BLaER1 treated with 17β-estradiol and CSF1 and Interleukin-3, amounts not matched to agents 10 nM and 100 nM (cell line): ENCODE data around the gene S100Z.
A peak's percentile ranks its signal among the peaks of the same experiment; 100 is the strongest.
"Not testable (repeated sequence)": the region's sequence is repeated elsewhere in the genome, so short reads cannot be mapped to it uniquely, and the experiment has no call there.

Source experiments
- H3K27ac ChIP-seq, 11 experiments: shearing (Covaris generic); formaldehyde crosslinking; 2 replicates each; pipeline ENCODE4 v1.8.1; 2022
- H3K27me3 ChIP-seq, 11 experiments: shearing (Covaris generic); formaldehyde crosslinking; 2 replicates each; pipeline ENCODE4 v1.8.1; 2022
- H3K36me3 ChIP-seq, 11 experiments: shearing (Covaris generic); formaldehyde crosslinking; 2 replicates each; pipeline ENCODE4 v1.8.1; 2022
- H3K4me1 ChIP-seq, 10 experiments: shearing (Covaris generic); formaldehyde crosslinking; 2 replicates each; pipeline ENCODE4 v1.8.1; 2022
- H3K4me2 ChIP-seq, 11 experiments: shearing (Covaris generic); formaldehyde crosslinking; 2 replicates each; pipeline ENCODE4 v1.8.1; 2022
- H3K4me3 ChIP-seq, 10 experiments: shearing (Covaris generic); formaldehyde crosslinking; 2 replicates each; pipeline ENCODE4 v1.8.1; 2022
- H3K9ac ChIP-seq, 11 experiments: shearing (Covaris generic); formaldehyde crosslinking; 2 replicates each; pipeline ENCODE4 v1.8.1; 2022
- H3K9me3 ChIP-seq, 11 experiments: shearing (Covaris generic); formaldehyde crosslinking; replicated peaks in 1 of 11; 2 replicates each; pipeline ENCODE4 v1.8.1; 2022
- H4K20me1 ChIP-seq, 11 experiments: shearing (Covaris generic); formaldehyde crosslinking; 2 replicates each; pipeline ENCODE4 v1.8.1; 2022
- Cebpa-rat ChIP-seq, 11 experiments: shearing (Covaris generic); IDR thresholded peaks; 2 replicates each; pipeline ENCODE4 v1.8.1; 2022

S100Z gene

DNA sequence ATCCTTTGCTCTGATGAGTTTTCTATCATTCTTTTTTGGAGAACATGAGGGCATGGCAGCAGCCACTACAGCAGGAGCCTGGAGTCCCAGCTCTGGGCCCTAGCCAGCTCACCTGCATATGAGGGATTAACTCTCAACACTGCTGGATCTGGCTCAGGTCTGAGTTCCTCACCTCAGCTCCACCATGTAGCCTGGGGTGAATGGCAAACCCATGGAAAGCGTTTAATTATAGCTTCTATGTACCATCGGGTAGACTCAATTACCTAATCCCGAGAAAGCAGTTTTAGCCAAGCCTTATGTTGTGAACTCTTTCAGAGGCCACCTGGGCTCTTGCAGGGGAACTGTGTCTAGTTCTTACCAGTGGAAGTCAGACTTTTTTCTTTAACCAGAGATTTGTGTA lies 3.9 kb upstream of the S100Z start:
- Histone ChIP-seq H3K4me2 (no peak overlapping the region), H3K36me3 (no peaks in the 10 kb centered on the region), H3K4me3 (no peak overlapping the region), H3K27ac (no peak overlapping the region), H3K27me3 (no peaks in the 10 kb centered on the region), H4K20me1 (no peaks in the 10 kb centered on the region), H3K4me1 (peaks cover 0 to 18% (median 5%) of the 10 kb centered on the region in 10 experiments; a peak in 16 of 20 replicates), H3K9me3 (no peaks in the 10 kb centered on the region), H3K9ac (no peak overlapping the region)
- TF ChIP-seq Cebpa-rat (IDR thresholded peaks at IDR 0.05): no peak

DNA sequence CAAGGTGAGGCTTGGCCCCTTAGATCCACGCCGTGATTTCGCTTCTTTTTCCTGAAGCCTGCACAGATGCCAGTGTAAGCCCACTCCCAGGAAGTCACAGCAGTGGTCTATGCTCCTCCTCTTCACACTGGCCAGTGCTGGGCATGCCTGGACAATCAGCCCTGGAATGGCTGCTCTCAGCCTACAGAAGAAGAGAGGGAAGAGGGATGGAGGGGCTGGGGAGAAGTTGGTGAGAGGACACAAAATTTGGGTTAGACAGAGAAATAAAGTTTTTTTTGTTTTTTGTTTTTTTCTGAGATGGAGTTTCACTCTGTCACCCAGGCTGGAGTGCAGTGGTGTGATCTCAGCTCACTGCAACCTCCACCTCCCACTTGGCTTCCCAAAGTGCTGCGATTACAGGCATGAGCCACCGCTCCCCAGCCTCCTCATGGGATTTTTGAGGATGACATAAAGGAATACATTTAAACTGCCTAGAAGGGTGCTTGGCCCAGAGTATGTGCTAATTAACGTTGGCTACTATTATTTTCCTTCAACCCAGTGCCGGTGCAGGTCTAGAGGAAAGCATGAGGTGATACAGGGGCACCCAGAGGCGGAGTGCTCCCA lies 830 bp downstream of the S100Z start:
- Histone ChIP-seq H4K20me1 (no peaks in the 10 kb centered on the region), H3K4me3 (no peak overlapping the region), H3K9ac (peak overlapping the region in 1 of 11 experiments; percentile 57; a peak in 1 of 22 replicates), H3K27ac (peak overlapping the region in 7 of 11 experiments; percentile 51 to 76 (median 68); a peak in 13 of 22 replicates), H3K36me3 (peaks cover 0 to 14% (median 0%) of the 10 kb centered on the region in 11 experiments; a peak in 2 of 22 replicates), H3K4me2 (peak overlapping the region in 10 of 11 experiments; percentile 51 to 90 (median 70); a peak in 16 of 22 replicates), H3K9me3 (peaks cover 14 to 27% (median 22%) of the 10 kb centered on the region in 11 experiments; a peak in 21 of 22 replicates), H3K4me1 (peaks cover 24 to 62% (median 48%) of the 10 kb centered on the region in 10 experiments), H3K27me3 (no peaks in the 10 kb centered on the region)
- TF ChIP-seq Cebpa-rat (IDR thresholded peaks at IDR 0.05): no peak

DNA sequence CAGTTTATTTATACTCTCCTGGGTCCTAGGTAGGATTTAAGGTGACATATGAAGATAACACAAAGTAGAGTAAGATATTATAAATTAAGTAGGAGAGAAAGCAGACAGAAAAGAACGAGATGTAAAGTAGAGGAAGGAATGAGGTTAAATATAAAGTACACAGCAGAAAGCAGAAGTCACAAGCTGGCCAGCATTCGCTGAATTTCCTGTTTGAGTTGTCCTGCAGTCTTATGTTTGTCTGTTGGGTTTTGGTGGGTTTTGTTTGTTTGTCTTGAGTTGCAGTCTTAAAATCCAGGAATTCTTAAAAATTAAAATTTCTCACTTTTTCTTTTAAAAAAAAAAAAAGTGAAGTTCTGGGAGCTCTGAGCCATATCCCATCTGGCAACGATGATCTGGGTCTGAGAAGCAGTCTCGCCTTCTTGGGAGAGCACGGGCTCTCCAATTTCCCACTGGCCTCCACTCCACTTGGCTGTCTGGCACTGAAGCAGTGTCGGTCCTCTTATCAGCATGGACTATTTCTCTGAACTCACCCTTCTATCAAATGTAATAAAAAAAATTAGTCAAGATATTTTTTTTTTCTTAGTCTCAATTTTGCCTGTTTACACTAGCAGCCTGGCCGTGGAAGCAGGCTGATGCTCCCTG lies 2.0 kb downstream of the S100Z start:
- no peaks in the 10 kb centered on the region for H3K27me3 ChIP-seq
- peak overlapping the region in 5 of 11 experiments; percentile 20 to 57 (median 37); a peak in 8 of 22 replicates for H3K9ac ChIP-seq
- H3K9me3 ChIP-seq: peaks cover 14 to 29% (median 22%) of the 10 kb centered on the region in 11 experiments; a peak in 21 of 22 replicates
- no peaks in the 10 kb centered on the region for H4K20me1 ChIP-seq
- peaks cover 0 to 14% (median 0%) of the 10 kb centered on the region in 11 experiments; a peak in 2 of 22 replicates for H3K36me3 ChIP-seq
- no peak for TF ChIP-seq Cebpa-rat (IDR thresholded peaks at IDR 0.05)
- peak overlapping the region in 9 of 11 experiments; percentile 51 to 76 (median 61); a peak in 17 of 22 replicates for H3K27ac ChIP-seq
- H3K4me3 ChIP-seq: no peak overlapping the region; a peak in 1 of 20 replicates
- peaks cover 36 to 74% (median 60%) of the 10 kb centered on the region in 10 experiments for H3K4me1 ChIP-seq
- peak overlapping the region; percentile 51 to 90 (median 69) for H3K4me2 ChIP-seq

DNA sequence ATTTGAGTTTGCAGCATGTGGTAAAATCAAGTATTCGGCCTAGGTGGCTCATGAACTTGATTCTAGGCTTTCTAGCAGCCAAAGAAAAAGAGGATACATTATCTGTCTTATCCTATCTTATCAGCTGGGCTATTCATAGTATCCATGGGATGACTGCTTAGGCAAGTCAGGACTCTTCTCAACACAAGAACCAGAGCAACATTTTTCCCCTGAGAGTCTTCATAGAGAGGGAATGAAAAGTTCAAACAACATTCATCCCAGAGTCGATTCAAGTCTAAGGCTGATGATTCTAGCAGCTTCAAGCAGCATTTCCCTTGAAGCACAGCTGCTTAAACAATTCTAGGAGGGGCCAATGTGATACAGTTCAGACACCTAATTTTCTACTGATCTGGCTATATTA lies 3.0 kb downstream of the S100Z start:
- Histone ChIP-seq H3K4me2 (peak overlapping the region in 7 of 11 experiments; percentile 65 to 90 (median 74); a peak in 14 of 22 replicates), H4K20me1 (no peaks in the 10 kb centered on the region), H3K9me3 (peaks cover 14 to 30% (median 22%) of the 10 kb centered on the region in 11 experiments; a peak in 21 of 22 replicates), H3K4me3 (no peak overlapping the region), H3K9ac (no peak overlapping the region), H3K27ac (peak overlapping the region in 5 of 11 experiments; percentile 57 to 76 (median 68); a peak in 6 of 22 replicates), H3K27me3 (no peaks in the 10 kb centered on the region), H3K36me3 (peaks cover 0 to 14% (median 0%) of the 10 kb centered on the region in 11 experiments; a peak in 2 of 22 replicates), H3K4me1 (peaks cover 36 to 83% (median 66%) of the 10 kb centered on the region in 10 experiments)
- TF ChIP-seq Cebpa-rat (IDR thresholded peaks at IDR 0.05): no peak

GRCh38 chr5:76853741-76854140 lies 3.9 kb downstream of the S100Z start:
- not testable (repeated sequence) for H3K27me3 ChIP-seq, H3K9ac ChIP-seq, H4K20me1 ChIP-seq, H3K4me3 ChIP-seq
- H3K36me3 ChIP-seq: peaks cover 0 to 14% (median 0%) of the 10 kb centered on the region in 11 experiments; a peak in 2 of 22 replicates
- H3K4me2 ChIP-seq: peak overlapping the region in 4 of 11 experiments; percentile 74 to 90 (median 82); a peak in 7 of 22 replicates
- peaks cover 36 to 84% (median 66%) of the 10 kb centered on the region in 10 experiments for H3K4me1 ChIP-seq
- H3K9me3 ChIP-seq: peaks cover 14 to 30% (median 22%) of the 10 kb centered on the region in 11 experiments; a peak in 21 of 22 replicates
- peak overlapping the region in 5 of 11 experiments; percentile 7 to 83 (median 15); a peak in 7 of 22 replicates for H3K27ac ChIP-seq

DNA sequence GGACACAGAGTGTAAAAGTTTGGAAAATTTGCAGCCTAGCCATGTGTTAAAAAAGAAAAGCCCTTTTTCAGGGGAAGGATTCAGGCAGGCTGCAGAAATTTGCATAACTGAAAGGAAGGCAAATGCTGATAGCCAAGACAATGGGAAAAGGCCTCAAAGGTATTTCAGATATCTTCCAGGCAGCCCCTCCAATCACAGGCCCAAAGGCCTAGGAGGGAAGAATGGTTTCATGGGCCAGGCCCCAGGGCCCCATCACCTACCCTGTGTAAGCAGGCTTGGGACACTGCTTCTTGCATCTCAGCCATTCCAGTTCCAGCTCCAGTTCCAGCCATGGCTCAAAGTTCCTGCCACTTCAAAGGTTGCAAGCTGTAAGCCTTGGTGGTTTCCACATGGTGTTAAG lies 4.8 kb downstream of the S100Z start:
- H3K9ac ChIP-seq: no peak overlapping the region
- H3K4me1 ChIP-seq: peaks cover 36 to 81% (median 66%) of the 10 kb centered on the region in 10 experiments
- H3K36me3 ChIP-seq: peaks cover 0 to 14% (median 0%) of the 10 kb centered on the region in 11 experiments; a peak in 2 of 22 replicates
- no peaks in the 10 kb centered on the region for H3K27me3 ChIP-seq
- H3K9me3 ChIP-seq: peaks cover 14 to 30% (median 22%) of the 10 kb centered on the region in 11 experiments; a peak in 21 of 22 replicates
- H4K20me1 ChIP-seq: no peaks in the 10 kb centered on the region
- H3K4me2 ChIP-seq: peak overlapping the region in 9 of 11 experiments; percentile 46 to 90 (median 81); a peak in 13 of 22 replicates
- peak overlapping the region in 9 of 11 experiments; percentile 7 to 86 (median 79); a peak in 15 of 22 replicates for H3K27ac ChIP-seq
- TF ChIP-seq Cebpa-rat (IDR thresholded peaks at IDR 0.05): no peak
- peak overlapping the region in 1 of 10 experiments; percentile 24; a peak in 1 of 20 replicates for H3K4me3 ChIP-seq

GRCh38 chr5:76855501-76855900 lies 5.7 kb downstream of the S100Z start:
- H4K20me1 ChIP-seq, H3K27me3 ChIP-seq: not testable (repeated sequence)
- H3K4me1 ChIP-seq: peaks cover 36 to 74% (median 65%) of the 10 kb centered on the region in 10 experiments
- peak overlapping the region in 2 of 10 experiments; percentile 22 to 24; a peak in 1 of 20 replicates for H3K4me3 ChIP-seq
- peak overlapping the region; percentile 45 to 86 (median 78); a peak in 21 of 22 replicates for H3K27ac ChIP-seq
- peak overlapping the region; percentile 46 to 90 (median 79) for H3K4me2 ChIP-seq
- peak overlapping the region in 6 of 11 experiments; percentile 28 to 65 (median 56); a peak in 10 of 22 replicates for H3K9ac ChIP-seq
- H3K36me3 ChIP-seq: peaks cover 0 to 14% (median 0%) of the 10 kb centered on the region in 11 experiments; a peak in 2 of 22 replicates
- peaks cover 14 to 30% (median 22%) of the 10 kb centered on the region in 11 experiments; a peak in 21 of 22 replicates for H3K9me3 ChIP-seq

GRCh38 chr5:76855961-76856360 lies 6.1 kb downstream of the S100Z start:
- peaks cover 36 to 69% (median 61%) of the 10 kb centered on the region in 10 experiments for H3K4me1 ChIP-seq
- H3K4me2 ChIP-seq: peak overlapping the region; percentile 46 to 90 (median 79)
- no peak for TF ChIP-seq Cebpa-rat (IDR thresholded peaks at IDR 0.05)
- peaks cover 0 to 14% (median 0%) of the 10 kb centered on the region in 11 experiments; a peak in 2 of 22 replicates for H3K36me3 ChIP-seq
- no peaks in the 10 kb centered on the region for H4K20me1 ChIP-seq
- H3K9ac ChIP-seq: peak overlapping the region in 7 of 11 experiments; percentile 26 to 65 (median 56); a peak in 14 of 22 replicates
- H3K4me3 ChIP-seq: peak overlapping the region in 4 of 10 experiments; percentile 22 to 28 (median 24); a peak in 2 of 20 replicates
- no peaks in the 10 kb centered on the region for H3K27me3 ChIP-seq
- peak overlapping the region; percentile 45 to 86 (median 78); a peak in 21 of 22 replicates for H3K27ac ChIP-seq
- H3K9me3 ChIP-seq: peaks cover 14 to 30% (median 22%) of the 10 kb centered on the region in 11 experiments; a peak in 21 of 22 replicates

DNA sequence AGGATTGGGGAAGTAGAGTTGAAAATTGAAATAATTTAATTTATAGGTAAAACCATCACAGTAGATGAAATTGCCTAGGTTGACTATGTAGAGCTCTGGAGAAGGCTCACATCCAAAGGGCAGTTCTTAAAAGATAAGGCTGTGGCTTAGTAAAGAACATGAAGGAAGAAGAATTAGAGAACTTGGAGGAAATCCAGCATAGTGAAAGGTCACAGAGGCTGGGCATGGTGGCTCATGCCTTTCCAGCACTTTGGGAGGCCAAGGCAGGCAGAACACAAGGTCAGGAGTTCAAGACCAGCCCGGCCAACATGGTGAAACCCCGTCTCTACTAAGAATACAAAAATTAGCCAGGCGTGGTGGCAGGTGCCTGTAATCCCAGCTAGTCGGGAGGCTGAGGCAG lies 7.0 kb downstream of the S100Z start:
- peak overlapping the region in 3 of 11 experiments; percentile 56 to 64 (median 57); a peak in 2 of 22 replicates for H3K9ac ChIP-seq
- peaks cover 27 to 61% (median 52%) of the 10 kb centered on the region in 10 experiments for H3K4me1 ChIP-seq
- H3K27ac ChIP-seq: peak overlapping the region in 10 of 11 experiments; percentile 63 to 86 (median 78); a peak in 19 of 22 replicates
- H3K36me3 ChIP-seq: peaks cover 0 to 14% (median 0%) of the 10 kb centered on the region in 11 experiments; a peak in 2 of 22 replicates
- peak overlapping the region; percentile 46 to 90 (median 79); a peak in 20 of 22 replicates for H3K4me2 ChIP-seq
- H3K27me3 ChIP-seq, H4K20me1 ChIP-seq, H3K4me3 ChIP-seq: not testable (repeated sequence)
- peaks cover 14 to 30% (median 22%) of the 10 kb centered on the region in 11 experiments; a peak in 21 of 22 replicates for H3K9me3 ChIP-seq
